NCI-H1436 treated with DMSO at 0.1 percent for 48 hours (cell line): Measurements from ENCODE around the gene OR4D2.
A peak's percentile ranks its signal among the peaks of the same experiment; 100 is the strongest.

ENCODE experiments used
- DNase-seq: peaks from one replicate; lab custom pipeline; 2025; lab: John Stamatoyannopoulos, UW

OR4D2 gene

GRCh38 chr17:58174871-58175270, 8.1 kb downstream of the OR4D2 start:
- DNase-seq = no peak

DNA sequence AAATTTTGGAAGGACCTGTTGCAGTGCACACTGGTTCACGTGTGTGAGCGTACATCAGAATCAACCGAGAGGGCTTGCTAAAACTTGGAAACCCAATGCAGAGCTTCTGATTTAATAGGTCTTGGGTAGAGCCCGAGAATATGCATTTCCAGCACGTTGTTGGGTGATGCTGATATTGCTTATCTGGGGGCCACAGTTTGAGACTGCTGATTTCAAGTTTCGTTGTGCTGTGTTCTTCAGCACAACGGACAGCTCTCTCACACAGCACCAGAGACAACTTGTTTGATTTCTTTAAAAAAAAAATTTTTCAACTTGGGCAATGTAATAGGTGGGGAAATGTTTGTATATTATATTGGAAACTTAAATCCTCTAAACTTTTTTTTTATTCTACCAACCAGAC, 9.4 kb downstream of the OR4D2 start:
- no peak for DNase-seq

DNA sequence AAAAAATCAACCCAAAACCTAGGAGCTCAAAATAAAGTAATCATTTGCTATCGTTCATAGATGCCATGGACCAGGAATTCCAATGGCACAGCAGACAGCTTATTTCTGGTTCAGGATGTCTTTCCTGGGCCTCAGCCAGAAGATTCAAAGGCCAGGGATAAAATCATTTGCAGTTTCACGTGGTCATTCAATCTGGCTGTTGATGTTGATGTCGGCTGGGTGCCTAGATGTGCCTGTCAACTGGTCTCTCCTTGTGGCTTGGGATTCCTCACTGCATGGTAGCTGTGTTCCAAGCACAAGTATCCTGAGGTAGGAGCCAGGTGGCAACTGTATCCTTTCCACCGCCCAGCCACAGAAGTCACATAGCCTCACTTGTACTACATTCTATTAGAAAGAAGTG, 15.0 kb downstream of the OR4D2 start:
- no peak for DNase-seq

DNA sequence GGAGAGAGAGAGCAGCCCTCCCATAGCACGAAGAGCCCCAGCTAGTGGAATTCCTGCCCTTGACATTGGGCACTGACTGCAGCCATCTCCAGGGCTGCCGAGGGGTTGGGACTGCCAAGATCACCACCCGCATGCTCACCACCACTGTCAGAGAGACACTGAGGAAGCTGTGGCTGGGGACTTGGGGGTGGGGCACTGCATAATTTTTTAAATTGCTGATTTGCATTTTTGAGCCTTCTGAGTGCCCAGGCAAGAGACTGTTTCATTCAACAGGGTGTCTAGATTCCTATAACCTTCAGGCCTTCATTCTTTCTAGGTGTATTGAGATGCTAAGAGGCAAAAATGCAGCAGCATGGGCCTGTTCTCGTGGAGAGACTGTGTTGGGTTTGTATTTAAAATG, 16.7 kb downstream of the OR4D2 start:
- no peak for DNase-seq

- no peak for DNase-seq
Observed at GRCh38 chr17:58184308-58184985, 17.7 kb downstream of the OR4D2 start.

GRCh38 chr17:58184986-58185761, 18.4 kb downstream of the OR4D2 start:
- no peak for DNase-seq

- DNase-seq = no peak
Observed at GRCh38 chr17:58186591-58186990, 19.8 kb downstream of the OR4D2 start.

- DNase-seq = no peak
Observed at GRCh38 chr17:58187063-58187462, 20.3 kb downstream of the OR4D2 start.

- no peak for DNase-seq
Observed at GRCh38 chr17:58187675-58188074, 20.9 kb downstream of the OR4D2 start.

DNA sequence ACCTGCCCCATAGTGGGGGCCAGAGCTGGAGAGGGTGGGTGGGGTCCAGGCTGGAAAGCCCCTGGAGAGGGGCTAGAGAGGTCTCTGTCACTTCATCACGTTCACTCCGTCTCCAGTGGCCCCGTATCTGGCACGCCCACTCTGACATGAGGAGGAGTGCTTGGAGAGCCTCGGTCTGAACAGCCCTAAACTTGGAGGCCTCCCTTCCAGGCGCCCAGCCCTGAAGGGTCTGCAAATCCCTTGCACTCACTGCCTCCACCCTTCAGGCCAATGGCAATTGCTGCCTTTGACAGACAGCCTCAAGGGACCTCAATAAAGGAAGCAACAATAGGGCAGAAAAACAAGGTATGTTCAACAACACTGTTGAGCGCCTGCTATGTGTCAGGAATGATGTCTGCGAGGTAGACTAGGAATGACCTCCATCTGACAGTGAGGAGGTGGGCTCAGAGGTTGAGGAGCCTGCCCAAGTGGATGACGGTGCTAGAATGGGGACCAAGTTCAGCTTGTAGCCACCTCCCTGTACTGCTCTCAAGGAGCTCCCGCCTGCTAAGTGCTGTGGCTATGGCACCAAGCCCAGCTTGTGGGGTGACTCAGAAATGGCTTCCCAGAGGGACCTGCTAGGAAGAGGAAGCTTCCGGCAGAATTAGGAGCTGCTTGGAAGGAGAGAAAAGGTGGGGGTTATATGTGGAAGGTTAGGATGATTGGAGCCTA, 22.8 kb downstream of the OR4D2 start:
- peak; percentile 22 for DNase-seq

- DNase-seq = no peak
Observed at GRCh38 chr17:58191241-58191896, 24.6 kb downstream of the OR4D2 start.

GRCh38 chr17:58192612-58193011, 25.8 kb downstream of the OR4D2 start, which contains the start of gene EPX:
TSS of gene EPX (plus strand) at chr17:58192726. CDS start at chr17:58192847, 121 bp downstream.
- DNase-seq = no peak

GRCh38 chr17:58193641-58194255, 27.0 kb downstream of the OR4D2 start:
- no peak for DNase-seq

- DNase-seq = no peak
Observed at GRCh38 chr17:58195518-58196123, 28.8 kb downstream of the OR4D2 start.

- DNase-seq = no peak
Observed at GRCh38 chr17:58196610-58197009, 29.8 kb downstream of the OR4D2 start.

GRCh38 chr17:58200024-58200633, 33.3 kb downstream of the OR4D2 start:
- no peak for DNase-seq

- DNase-seq = no peak
Observed at GRCh38 chr17:58202859-58203258, 36.1 kb downstream of the OR4D2 start.

DNA sequence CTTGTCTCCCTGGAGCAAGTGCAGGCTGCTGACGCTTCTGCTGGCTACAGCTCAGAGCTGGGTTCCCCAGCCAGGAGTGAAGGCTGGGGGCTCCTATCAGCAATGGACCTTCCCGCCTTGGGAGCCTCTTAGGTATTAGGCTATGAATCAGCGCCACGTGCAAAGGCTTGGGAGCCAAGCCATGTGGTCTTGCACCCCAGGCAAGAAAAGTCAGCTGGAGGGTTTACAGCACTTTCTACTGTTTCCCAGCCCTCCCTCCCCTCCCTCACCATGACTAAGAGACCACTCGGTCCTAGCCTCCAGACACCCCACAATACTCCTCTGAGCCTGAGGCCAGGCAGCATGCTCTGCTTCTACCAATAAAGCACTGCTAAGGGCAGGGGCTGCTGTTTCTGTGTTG, 38.0 kb downstream of the OR4D2 start:
- no peak for DNase-seq

DNA sequence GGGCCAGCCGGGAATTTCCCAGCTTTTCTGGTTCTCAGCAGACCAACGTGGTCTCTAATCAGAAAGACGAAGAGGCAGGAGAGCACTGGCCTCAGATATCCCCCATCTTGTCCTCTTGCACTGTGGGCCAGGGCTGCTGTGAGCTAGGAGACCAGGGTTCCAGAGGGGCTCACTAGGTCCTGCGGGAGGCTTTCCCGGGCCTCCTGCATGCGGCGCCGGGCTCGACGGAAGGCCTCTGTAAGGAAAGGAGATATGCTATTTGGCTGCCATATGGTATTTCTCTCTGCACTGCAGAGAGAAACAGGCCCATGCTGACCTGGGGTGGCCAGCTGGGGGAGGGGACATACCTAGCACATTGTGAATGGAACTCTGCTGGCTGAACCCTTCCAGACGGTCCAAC, 39.2 kb downstream of the OR4D2 start:
- DNase-seq = no peak

GRCh38 chr17:58207451-58207850, 40.7 kb downstream of the OR4D2 start:
- DNase-seq = no peak

DNA sequence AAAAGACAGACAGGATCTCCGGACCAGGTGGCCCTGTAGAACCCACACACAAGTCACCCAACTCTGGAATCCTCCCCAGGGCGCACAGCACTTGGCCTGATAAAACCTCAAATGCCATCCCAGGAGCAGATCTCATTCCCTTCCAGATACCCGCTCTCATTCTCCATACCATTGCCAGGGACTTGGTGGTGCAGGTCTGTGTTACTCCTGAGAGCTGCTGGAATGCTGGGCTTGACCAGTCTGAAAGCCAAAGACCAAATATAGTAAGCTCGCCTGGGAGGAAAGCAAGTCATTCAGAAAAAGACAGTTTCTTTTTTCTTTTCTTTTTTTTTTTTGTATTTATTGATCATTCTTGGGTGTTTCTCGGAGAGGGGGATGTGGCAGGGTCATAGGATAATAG, 41.6 kb downstream of the OR4D2 start:
- DNase-seq = no peak
